Measurements from ENCODE around the gene ISLR.

GRCh38 chr15:74130849-74131627 is 42.5 kb upstream of the ISLR start:
- TF ChIP-seq NFYB (IDR thresholded peaks at IDR 0.05; ENCODE audit: extremely low read depth, insufficient read length), result no peak
- TF ChIP-seq POLR2AphosphoS5 (IDR thresholded peaks at IDR 0.05; ENCODE audit: control insufficient read depth, insufficient read depth, low read depth, low read length), result no peak
- no peak for TF ChIP-seq ATF2 (CRISPR knock-in tag; IDR thresholded peaks at IDR 0.05)
- TF ChIP-seq EP300 (IDR thresholded peaks at IDR 0.05; ENCODE audit: low read length), result no peak
- TF ChIP-seq IFI16 (CRISPR knock-in tag; IDR thresholded peaks at IDR 0.05), result no peak
- TF ChIP-seq ZNF644 (tag; IDR thresholded peaks at IDR 0.05; ENCODE audit: low read depth), result no peak
- TF ChIP-seq EHMT2 (IDR thresholded peaks at IDR 0.05), result no peak
